NCI-H1092 (cell line): ENCODE data around the gene NDUFA7.
"Not testable (repeated sequence)": the region's sequence is repeated elsewhere in the genome, so short reads cannot be mapped to it uniquely, and the experiment has no call there.

Source experiments
- DNase-seq: peaks from one replicate; lab custom pipeline; 2025; lab: John Stamatoyannopoulos, UW

The NDUFA7 gene

GRCh38 chr19:8321067-8321985, at the start of gene NDUFA7, which contains the start of gene RPS28:
NDUFA7 (minus strand) TSS chr19:8321375; CDS start chr19:8321358, 17 bp downstream.
RPS28 (plus strand) TSS chr19:8321496; CDS start chr19:8321531, 35 bp downstream.
- DNase-seq: peak; percentile 97

- DNase-seq: no peak
These were observed 49.2 kb upstream of the NDUFA7 start for GRCh38 chr19:8370176-8371010.

DNA sequence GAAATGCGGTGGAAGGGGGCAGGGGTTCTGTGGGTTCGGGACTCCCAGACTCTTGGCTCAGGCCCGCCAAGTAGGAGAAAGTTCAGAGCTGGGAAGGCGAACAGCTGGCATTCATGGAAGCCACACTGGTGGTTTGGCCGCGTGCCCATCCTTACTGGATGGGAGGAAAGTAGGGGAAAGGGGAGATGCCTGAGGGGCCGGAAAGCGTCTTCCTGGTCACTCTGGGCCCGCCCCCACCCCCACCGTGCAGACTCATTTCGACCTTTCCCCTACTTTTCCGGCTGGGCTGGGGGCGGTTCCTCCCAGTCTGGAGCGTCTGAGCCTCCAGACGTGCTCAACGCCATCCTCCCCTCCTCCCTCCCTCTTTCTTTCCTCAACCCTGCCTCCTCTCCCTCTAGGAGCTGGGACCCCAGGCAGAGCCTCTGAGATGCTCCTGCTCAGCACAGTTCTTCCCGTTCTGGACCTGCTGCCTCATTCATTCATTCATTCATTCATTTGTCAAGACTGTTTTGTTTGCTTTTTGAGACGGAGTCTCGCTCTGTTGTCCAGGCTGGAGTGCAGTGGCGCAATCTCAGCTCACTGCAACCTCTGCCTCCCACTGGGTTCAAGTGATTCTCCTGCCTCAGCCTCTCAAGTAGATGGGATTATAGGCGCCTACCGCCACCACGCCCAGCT, 46.3 kb upstream of the NDUFA7 start:
- peak; percentile 5 for DNase-seq

- DNase-seq: no peak
These were observed 45.8 kb upstream of the NDUFA7 start for GRCh38 chr19:8366961-8367326.

DNA sequence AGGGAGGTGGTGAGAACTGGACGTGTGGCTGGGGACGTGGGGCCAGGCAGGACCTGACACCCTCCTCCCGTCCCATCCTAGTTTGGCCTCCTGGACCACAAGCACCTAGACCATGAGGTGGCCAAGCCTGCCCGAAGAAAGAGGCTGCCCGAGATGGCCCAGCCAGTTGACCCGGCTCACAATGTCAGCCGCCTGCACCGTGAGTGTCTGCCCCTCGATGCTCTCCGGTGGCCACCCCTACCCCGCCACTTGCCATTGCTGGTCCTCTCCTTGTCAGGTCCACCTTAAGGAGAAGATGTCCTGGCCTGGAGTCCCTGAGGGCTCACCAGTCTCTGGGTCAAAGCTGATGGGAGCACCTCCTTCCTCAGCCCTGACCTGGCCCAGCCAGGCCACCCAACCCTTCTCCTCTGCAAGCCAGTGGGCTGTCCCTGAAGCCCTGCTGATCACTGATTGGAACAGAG, 45.0 kb upstream of the NDUFA7 start:
- DNase-seq: no peak

DNA sequence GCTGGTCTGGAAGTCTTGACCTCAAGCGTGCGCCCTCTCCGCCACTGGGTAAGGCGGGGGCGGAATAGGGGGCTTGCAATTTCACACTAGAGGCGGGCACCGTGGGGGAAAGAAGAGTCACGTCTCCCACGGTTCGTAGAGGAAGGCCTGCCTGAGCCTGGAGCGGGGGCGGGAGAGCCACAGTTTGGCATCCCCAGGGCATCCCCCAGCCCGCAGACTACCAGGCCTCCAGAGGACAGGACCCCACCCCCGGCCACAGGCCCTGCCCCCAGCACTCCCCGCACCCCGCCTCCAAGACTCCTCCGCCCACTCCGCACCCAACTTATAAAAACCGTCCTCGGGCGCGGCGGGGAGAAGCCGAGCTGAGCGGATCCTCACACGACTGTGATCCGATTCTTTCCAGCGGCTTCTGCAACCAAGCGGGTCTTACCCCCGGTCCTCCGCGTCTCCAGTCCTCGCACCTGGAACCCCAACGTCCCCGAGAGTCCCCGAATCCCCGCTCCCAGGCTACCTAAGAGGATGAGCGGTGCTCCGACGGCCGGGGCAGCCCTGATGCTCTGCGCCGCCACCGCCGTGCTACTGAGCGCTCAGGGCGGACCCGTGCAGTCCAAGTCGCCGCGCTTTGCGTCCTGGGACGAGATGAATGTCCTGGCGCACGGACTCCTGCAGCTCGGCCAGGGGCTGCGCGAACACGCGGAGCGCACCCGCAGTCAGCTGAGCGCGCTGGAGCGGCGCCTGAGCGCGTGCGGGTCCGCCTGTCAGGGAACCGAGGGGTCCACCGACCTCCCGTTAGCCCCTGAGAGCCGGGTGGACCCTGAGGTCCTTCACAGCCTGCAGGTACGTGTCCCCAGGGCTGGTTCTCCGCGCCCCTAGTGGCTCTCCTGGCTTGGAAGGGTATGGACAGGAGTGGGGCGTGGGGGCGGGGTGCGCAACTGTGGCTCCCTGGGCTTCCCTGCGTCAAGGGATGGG, 42.9 kb upstream of the NDUFA7 start, which contains the start of gene ANGPTL4:
Gene ANGPTL4 (plus strand): TSS at position 353 of the 969 bp plus-strand sequence. CDS start 167 bp downstream, at position 520.
- no peak for DNase-seq

GRCh38 chr19:8361921-8362793, 41.0 kb upstream of the NDUFA7 start:
- peak; percentile 48 for DNase-seq

GRCh38 chr19:8360196-8360595, 39.0 kb upstream of the NDUFA7 start:
- no peak for DNase-seq

- no peak for DNase-seq
These were observed 37.8 kb upstream of the NDUFA7 start for GRCh38 chr19:8358948-8359347.

DNA sequence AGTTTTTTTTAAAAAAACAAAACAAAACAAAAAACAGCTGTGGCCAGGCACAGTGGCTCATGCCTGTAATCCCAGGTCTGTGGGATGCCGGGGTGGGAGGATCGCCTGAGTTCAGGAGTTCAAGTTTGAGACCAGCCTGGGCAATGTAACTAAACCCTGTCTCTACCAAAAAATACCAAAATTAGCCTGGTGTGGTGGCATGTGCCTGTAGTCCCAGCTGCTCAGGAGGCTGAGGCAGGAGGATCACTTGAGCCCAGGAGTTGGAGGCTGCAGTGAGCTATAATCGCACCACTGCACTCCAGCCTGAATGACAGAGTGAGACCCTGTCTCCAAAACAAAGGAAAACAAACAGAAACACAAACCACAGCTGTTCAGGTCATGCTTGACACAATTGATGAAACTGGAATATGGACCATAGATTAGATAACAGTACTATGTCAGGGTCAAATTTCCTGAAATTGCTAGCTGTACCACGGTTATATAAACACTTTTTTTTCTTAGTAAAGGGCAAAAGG, 35.9 kb upstream of the NDUFA7 start:
- DNase-seq: no peak

DNA sequence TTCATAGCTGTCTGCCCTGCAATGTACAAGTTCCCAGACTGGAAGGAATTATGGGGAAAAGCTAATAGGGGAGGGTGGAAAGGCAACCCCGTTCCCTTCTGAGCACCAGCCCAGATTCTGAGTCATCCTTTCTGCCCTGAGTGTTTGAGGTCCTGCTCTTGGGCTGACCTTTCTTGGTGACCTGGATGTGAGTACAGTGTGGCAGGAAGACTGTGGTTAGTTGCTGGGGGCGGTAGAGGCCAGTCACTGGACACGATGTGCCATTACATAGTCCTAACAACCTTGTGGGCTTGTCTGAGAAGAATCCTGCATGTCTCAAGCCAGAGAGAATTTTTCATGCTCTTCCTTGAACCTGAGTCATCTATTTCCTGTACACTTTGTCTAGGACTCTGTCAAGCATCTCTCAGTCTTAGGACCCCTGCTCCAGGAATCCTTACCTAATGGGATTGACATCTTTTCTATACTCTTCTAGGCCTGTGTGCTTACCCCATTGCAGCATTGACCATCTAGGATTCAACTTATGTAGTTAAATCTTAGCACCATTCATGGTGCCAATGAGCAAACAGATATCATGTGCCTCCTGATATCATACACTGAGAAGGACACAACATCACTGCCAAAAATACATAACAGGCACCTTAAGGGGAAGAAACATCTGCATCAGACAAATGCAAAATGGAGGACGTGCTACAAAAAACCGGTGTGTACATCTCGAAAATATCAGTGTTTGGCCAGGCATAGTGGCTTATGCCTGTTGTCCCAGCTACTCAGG, 34.6 kb upstream of the NDUFA7 start:
- no peak for DNase-seq

- not testable (repeated sequence) for DNase-seq
These were observed 31.7 kb upstream of the NDUFA7 start for GRCh38 chr19:8352845-8353244.

GRCh38 chr19:8352134-8352827, 31.1 kb upstream of the NDUFA7 start:
- DNase-seq: no peak

DNA sequence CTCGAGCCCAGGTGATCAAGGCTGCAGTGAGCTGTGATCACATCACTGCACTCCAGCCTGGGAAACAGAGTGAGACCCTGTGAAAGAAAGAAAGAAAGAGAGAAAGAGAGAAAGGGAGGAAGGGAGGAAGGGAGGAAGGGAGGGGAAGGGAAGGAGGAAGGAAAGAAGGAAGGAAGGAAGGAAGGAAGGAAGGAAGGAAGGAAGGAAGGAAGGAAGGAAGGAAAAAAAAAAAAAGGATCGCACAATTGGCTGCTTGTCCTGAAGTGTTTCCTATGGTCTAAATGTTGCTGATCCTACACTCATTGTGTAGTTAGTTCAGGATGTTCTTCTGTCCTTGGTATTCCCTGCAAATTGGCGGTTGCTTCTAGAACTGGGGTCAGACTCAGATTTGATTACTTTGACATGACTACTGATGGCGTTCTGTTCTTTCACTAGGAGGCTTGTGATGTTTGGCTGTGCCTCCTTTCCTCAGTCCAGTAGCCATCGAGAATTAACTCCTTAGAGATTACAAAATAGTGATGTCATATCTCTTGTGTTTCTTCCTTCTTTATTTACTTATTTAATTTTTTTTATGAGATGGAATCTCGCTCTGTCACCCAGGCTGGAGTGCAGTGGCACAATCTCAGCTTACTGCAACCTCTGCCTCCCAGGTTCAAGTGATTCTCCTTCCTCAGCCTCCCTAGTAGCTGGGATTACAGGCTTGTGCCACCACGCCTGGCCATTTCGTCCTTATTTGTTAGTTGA, 28.6 kb upstream of the NDUFA7 start:
- not testable (repeated sequence) for DNase-seq

- no peak for DNase-seq
These were observed 22.3 kb upstream of the NDUFA7 start for GRCh38 chr19:8343483-8343844.

DNA sequence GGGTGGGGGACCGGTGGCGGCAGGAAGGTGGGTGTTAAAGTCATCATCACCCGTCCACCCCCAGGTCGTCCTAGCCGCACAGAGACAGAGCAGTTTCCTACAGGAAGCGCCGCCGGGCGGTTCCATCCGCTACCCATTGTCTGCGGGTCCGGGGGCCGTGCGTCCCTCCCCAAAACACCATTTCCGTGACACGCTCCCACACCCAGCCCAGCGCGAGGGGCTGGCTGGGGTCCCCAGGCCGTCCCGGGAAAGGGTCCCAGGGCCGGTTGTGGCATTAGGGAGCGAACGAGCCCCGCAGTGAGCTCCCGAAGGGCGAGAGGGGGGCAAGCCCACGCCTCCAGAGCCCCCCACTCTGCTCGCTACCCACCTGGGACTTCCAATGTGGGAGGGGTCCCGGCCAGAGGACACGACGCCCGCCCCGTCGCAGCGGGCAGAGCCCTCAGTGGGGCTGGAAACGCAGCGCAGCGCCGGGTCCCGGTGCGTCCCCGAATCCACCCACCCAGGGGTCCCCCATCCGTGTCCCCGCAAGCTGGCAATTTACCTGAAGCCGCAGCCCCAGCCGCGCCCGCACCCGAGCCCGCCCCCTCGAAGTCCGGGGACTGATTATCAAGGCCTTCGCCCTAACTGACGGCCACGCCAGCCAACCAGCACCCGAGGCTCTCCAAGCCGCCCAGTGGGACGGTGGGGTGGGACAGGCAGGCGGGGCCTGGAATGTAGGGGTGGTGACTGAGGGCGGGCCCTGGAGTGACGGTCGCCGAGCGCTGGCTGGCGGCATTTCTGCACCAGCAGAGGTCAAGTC, 21.7 kb upstream of the NDUFA7 start, which contains the start of gene KANK3:
Gene KANK3 (minus strand): TSS at position 579 of the 799 bp plus-strand sequence. CDS start 5,434 bp downstream, outside the sequence.
- DNase-seq: peak; percentile 11
